HepG2 (cell line): ENCODE measurements around the gene IL27RA. TPM values are rescaled to one million over a fixed set of nuclear protein-coding genes. Genes with fewer than 3 reads are reported as not detected.

ENCODE experiments used
- CERS6 ChIP-seq: sonication (generic); formaldehyde crosslinking; IDR thresholded peaks from 2 replicates; pipeline ENCODE4 v1.5.0; 2020; ENCODE audit warnings: missing genetic modification reagents
- CREB1 ChIP-seq, 2 experiments: fragments of 450-650 bp in 1 of 2; IDR thresholded peaks; 2 replicates each; pipeline ENCODE4 v1.6.1; 2016 to 2017; ENCODE audit warnings: control low read depth in 1 of 2, mild to moderate bottlenecking in 1 of 2, missing compliant biosample characterization in 1 of 2, missing genetic modification characterization in 1 of 2
- FOSL1 ChIP-seq: sonication (generic); formaldehyde crosslinking; IDR thresholded peaks from 2 replicates; pipeline ENCODE4 v1.9.0; 2021; ENCODE audit warnings: missing genetic modification reagents, borderline replicate concordance
- GATA4 ChIP-seq: sonication (generic); IDR thresholded peaks from 2 replicates; pipeline ENCODE4 v1.6.1; 2016; ENCODE audit warnings: antibody characterized with exemption, low read depth, borderline replicate concordance
- HDAC1 ChIP-seq: sonication (generic); formaldehyde crosslinking; IDR thresholded peaks from 2 replicates; pipeline ENCODE4 v1.5.1; 2020; ENCODE audit warnings: mild to moderate bottlenecking, missing genetic modification reagents
- HDAC2 ChIP-seq: sonication (generic); formaldehyde crosslinking; IDR thresholded peaks from 2 replicates; pipeline ENCODE4 v1.4.0; 2020; ENCODE audit warnings: missing genetic modification reagents
- HIVEP1 ChIP-seq: sonication (generic); formaldehyde crosslinking; IDR thresholded peaks from 2 replicates; pipeline ENCODE4 v1.4.0; 2020; ENCODE audit warnings: mild to moderate bottlenecking, missing genetic modification reagents
- JARID2 ChIP-seq: sonication (generic); formaldehyde crosslinking; IDR thresholded peaks from 2 replicates; pipeline ENCODE4 v1.8.1; 2023; ENCODE audit warnings: missing genetic modification reagents, inconsistent platforms; ENCODE audit not compliant: insufficient replicate concordance
- KDM5B ChIP-seq: sonication (generic); formaldehyde crosslinking; IDR thresholded peaks from 2 replicates; pipeline ENCODE4 v1.4.0; 2020; ENCODE audit warnings: missing genetic modification reagents, mild to moderate bottlenecking, borderline replicate concordance
- MEF2D ChIP-seq: sonication (generic); formaldehyde crosslinking; IDR thresholded peaks from 2 replicates; pipeline ENCODE4 v1.5.1; 2020; ENCODE audit warnings: mild to moderate bottlenecking, missing genetic modification reagents
- MTA1 ChIP-seq: sonication (generic); formaldehyde crosslinking; IDR thresholded peaks from 2 replicates; pipeline ENCODE4 v1.4.0; 2020; ENCODE audit warnings: missing genetic modification reagents, mild to moderate bottlenecking, borderline replicate concordance
- MXI1 ChIP-seq: IDR thresholded peaks from 3 replicates; pipeline ENCODE4 v1.6.1; 2012; ENCODE audit warnings: low read depth, low read length, inconsistent platforms, borderline replicate concordance
- NR2F1 ChIP-seq, 2 experiments: fragments of 450-650 bp in 1 of 2; formaldehyde crosslinking in 1 of 2; IDR thresholded peaks; 2 replicates each; pipeline versions ENCODE4 v1.5.0 to v1.6.1; 2016 to 2020; ENCODE audit warnings: mild to moderate bottlenecking in 1 of 2, missing compliant biosample characterization in 1 of 2, missing genetic modification reagents in 1 of 2, moderate library complexity in 1 of 2
- RFX5 ChIP-seq: IDR thresholded peaks from 2 replicates; pipeline ENCODE4 v1.6.1; 2011; ENCODE audit warnings: low read depth, low read length, improper control_type of control experiment
- SMARCC2 ChIP-seq: fragments of 450-650 bp; IDR thresholded peaks from 2 replicates; pipeline ENCODE4 v1.6.1; 2017; ENCODE audit warnings: antibody characterized with exemption, mild to moderate bottlenecking
- SRF ChIP-seq: IDR thresholded peaks from 2 replicates; pipeline ENCODE4 v1.6.1; 2011; ENCODE audit warnings: mild to moderate bottlenecking, low read depth, low read length, moderate library complexity
- SRSF4 ChIP-seq: fragments of 200-400 bp; formaldehyde crosslinking; IDR thresholded peaks from one replicate; pipeline ENCODE4 v1.6.1; 2018; ENCODE audit warnings: mild to moderate bottlenecking, low read depth, low read length, moderate library complexity; ENCODE audit not compliant: poor library complexity, severe bottlenecking
- TCF7L2 ChIP-seq: IDR thresholded peaks from 2 replicates; pipeline ENCODE4 v1.6.1; 2011; ENCODE audit warnings: mild to moderate bottlenecking, low read depth, low read length, moderate library complexity
- THAP11 ChIP-seq: IDR thresholded peaks from 2 replicates; pipeline ENCODE4 v1.6.1; 2016; ENCODE audit warnings: missing biosample characterization, missing genetic modification reagents
- ZGPAT ChIP-seq: IDR thresholded peaks from 2 replicates; pipeline ENCODE4 v1.6.1; 2016; ENCODE audit warnings: mild to moderate bottlenecking
- ZNF292 ChIP-seq: sonication (generic); formaldehyde crosslinking; IDR thresholded peaks from 2 replicates; pipeline ENCODE4 v1.8.1; 2022; ENCODE audit warnings: mild to moderate bottlenecking, low read depth, missing genetic modification reagents, borderline replicate concordance
- ZNF331 ChIP-seq: sonication (generic); formaldehyde crosslinking; IDR thresholded peaks from 2 replicates; pipeline ENCODE4 v1.4.0; 2020; ENCODE audit warnings: missing genetic modification reagents
- ZNF503 ChIP-seq: sonication (generic); formaldehyde crosslinking; IDR thresholded peaks from 2 replicates; pipeline ENCODE4 v1.4.0; 2020; ENCODE audit warnings: missing genetic modification reagents
- ZNF781 ChIP-seq: sonication (generic); formaldehyde crosslinking; IDR thresholded peaks from 2 replicates; pipeline ENCODE4 v1.5.1; 2020; ENCODE audit warnings: borderline replicate concordance, mild to moderate bottlenecking, missing genetic modification reagents; ENCODE audit errors: not compliant biosample characterization
- ZNF83 ChIP-seq: sonication (generic); formaldehyde crosslinking; IDR thresholded peaks from 2 replicates; pipeline ENCODE4 v1.4.0; 2020; ENCODE audit warnings: missing genetic modification reagents, mild to moderate bottlenecking, borderline replicate concordance
- polyA plus RNA-seq, 8 experiments: library from polyadenylated mRNA; depleted of rRNA in 3 of 8; stranded (reverse) in 7 of 8; unstranded in 1 of 8; fragments of >200 nt; fragmentation: Illumina TruSeq in 4 of 8; extraction: Trizol in 4 of 8; gene quantifications; 2 replicates each; pipeline versions ENCODE4 v1.2.1 to v1.2.3, GENCODE V29; 2011 to 2016; ENCODE audit warnings: low read depth in 4 of 8, missing spikeins in 1 of 8, mixed read lengths in 1 of 8; ENCODE audit not compliant: insufficient read depth in 1 of 8
- total RNA-seq, 5 experiments: library from RNA; depleted of rRNA; stranded (reverse); fragments of >200 nt; fragmentation: Illumina TruSeq; extraction: Trizol; gene quantifications; 2 replicates each; pipeline ENCODE4 v1.2.3, GENCODE V29; 2016; ENCODE audit warnings: low read depth in 1 of 5

The IL27RA gene
- total and polyA plus RNA-seq, 2 of the 13 experiments (the other 11 are each of a cell fraction or from before 2014, with no cell fraction given) = 3.5 to 8.1 TPM

GRCh38 chr19:14059652-14060155 lies 28.1 kb downstream of the IL27RA start (continued):
- TF ChIP-seq FOSL1 (CRISPR knock-in tag) = no peak
- TF ChIP-seq MTA1 (CRISPR knock-in tag) = 0 out of 2 replicates have a peak, but pooled peaks have one; percentile 45
- peak; percentile 31; the same call in 1 of the 2 replicates for TF ChIP-seq KDM5B
- TF ChIP-seq ZNF503 = no peak
- TF ChIP-seq CREB1 (IDR thresholded peaks at IDR 0.05) = peak; percentile 23; the same call in 1 of the 2 replicates
- no peak for TF ChIP-seq CREB1 (CRISPR knock-in tag; IDR thresholded peaks at IDR 0.05)
- TF ChIP-seq THAP11 (CRISPR knock-in tag) = peak; percentile 46; the same call in 1 of the 2 replicates
- TF ChIP-seq TCF7L2 = no peak
- 0 out of 2 replicates have a peak, but pooled peaks have one; percentile 30 for TF ChIP-seq ZNF292 (CRISPR knock-in tag)
- no peak for TF ChIP-seq ZNF781 (CRISPR knock-in tag)
- TF ChIP-seq HDAC1 (CRISPR knock-in tag) = peak; percentile 78
- peak; percentile 93 for TF ChIP-seq RFX5
- no peak for TF ChIP-seq SMARCC2
- TF ChIP-seq SRF = peak; percentile 93
- TF ChIP-seq ZNF83 (CRISPR knock-in tag) = no peak
- TF ChIP-seq MXI1 = peak; percentile 69; the same call in 1 of the 3 replicates
- no peak for TF ChIP-seq GATA4
- TF ChIP-seq JARID2 = no peak
- TF ChIP-seq MEF2D (CRISPR knock-in tag) = peak; percentile 31; the same call in 1 of the 2 replicates
- TF ChIP-seq HIVEP1 (CRISPR knock-in tag) = peak; percentile 45; the same call in 1 of the 2 replicates
- no peak for TF ChIP-seq ZGPAT (CRISPR knock-in tag)
- peak; percentile 45 to 55; a peak in 3 of 4 replicates for TF ChIP-seq NR2F1 (CRISPR knock-in tag; IDR thresholded peaks at IDR 0.05)
- peak; percentile 70; the same call in 1 of the 2 replicates for TF ChIP-seq HDAC2
- 0 out of 2 replicates have a peak, but pooled peaks have one; percentile 36 for TF ChIP-seq ZNF331 (CRISPR knock-in tag)
- TF ChIP-seq CERS6 (CRISPR knock-in tag) = no peak
- no peak for TF ChIP-seq SRSF4
